ENCODE results near the gene PTGES3.
A peak's percentile ranks its signal among the peaks of the same experiment; 100 is the strongest.

The PTGES3 gene

GRCh38 chr12:56645717-56646446, 42.2 kb downstream of the PTGES3 start, which contains the start of gene ATP5F1B:
TSS of gene ATP5F1B (minus strand) at chr12:56645984. CDS start at chr12:56645963, 21 bp downstream.
- TF ChIP-seq CTCF (conservative IDR thresholded peaks at IDR 0.05; ENCODE audit: low read length) = no peak
- H3K4me3 ChIP-seq (ENCODE audit: low read length) = peak within 1 kb of the TSS; percentile 98
- DNase-seq (ENCODE audit: low read depth) = peak; percentile 100

GRCh38 chr12:56645201-56645716, 42.8 kb downstream of the PTGES3 start:
- peak overlapping the region; percentile 98 for H3K4me3 ChIP-seq (ENCODE audit: low read length)
- no peak for TF ChIP-seq CTCF (conservative IDR thresholded peaks at IDR 0.05; ENCODE audit: low read length)
- DNase-seq (ENCODE audit: low read depth) = no peak

GRCh38 chr12:56644654-56645053, 43.4 kb downstream of the PTGES3 start:
- DNase-seq (ENCODE audit: low read depth) = no peak
- peak overlapping the region; percentile 98 for H3K4me3 ChIP-seq (ENCODE audit: low read length)
- no peak for TF ChIP-seq CTCF (conservative IDR thresholded peaks at IDR 0.05; ENCODE audit: low read length)

- no peak for TF ChIP-seq CTCF (conservative IDR thresholded peaks at IDR 0.05; ENCODE audit: low read length)
- H3K4me3 ChIP-seq (ENCODE audit: low read length) = no peak overlapping the region
These were observed 46.9 kb downstream of the PTGES3 start for GRCh38 chr12:56641219-56641618.

GRCh38 chr12:56637621-56638020, 50.5 kb downstream of the PTGES3 start:
- H3K4me3 ChIP-seq (ENCODE audit: low read length) = no peak overlapping the region
- no peak for TF ChIP-seq CTCF (conservative IDR thresholded peaks at IDR 0.05; ENCODE audit: low read length)
- DNase-seq (ENCODE audit: low read depth) = no peak

More at GRCh38 chr12:56641219-56641618, 46.9 kb downstream of the PTGES3 start:
- DNase-seq (ENCODE audit: low read depth) = no peak

DNA sequence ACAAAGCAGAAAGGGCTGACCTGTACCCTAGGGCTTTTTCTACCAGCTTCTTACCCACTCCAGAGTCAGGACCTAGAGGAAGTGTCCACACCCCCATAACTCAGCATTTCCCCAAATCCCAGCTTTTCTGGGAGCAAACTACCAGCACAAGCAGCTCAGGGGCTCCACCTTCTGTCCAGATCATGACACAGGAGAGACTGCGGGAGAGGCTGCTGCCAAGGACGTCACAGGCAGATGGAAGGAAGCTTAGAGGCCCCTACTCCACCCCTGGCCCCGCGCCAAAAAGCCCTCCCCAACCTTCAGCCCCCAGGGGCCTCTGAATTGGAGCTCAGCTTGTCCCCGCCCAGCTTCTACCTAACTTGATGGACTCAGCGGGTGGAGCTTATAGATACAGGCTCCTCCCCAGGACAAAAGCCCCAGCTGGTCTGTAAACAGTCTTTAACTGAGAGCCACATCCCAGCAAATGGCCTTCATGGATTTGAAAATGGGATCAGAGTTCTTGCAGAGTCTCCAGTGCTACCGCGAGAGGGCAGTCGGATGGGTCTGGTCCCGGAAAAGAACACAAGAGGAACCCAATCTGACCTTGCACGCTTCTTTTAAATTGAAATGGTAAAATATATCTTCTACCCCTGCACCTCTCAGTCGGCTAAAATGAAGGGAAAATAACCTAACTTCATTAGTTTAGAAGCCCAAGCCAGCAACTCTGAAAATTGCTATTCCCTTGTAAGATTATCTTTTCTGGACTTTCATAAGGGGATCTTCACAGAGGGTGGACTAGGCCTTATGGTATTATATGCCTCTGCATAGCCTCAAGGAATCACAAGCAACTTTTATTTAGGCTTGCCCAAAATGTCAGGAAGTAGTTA, 51.2 kb downstream of the PTGES3 start:
- peak; percentile 86 for TF ChIP-seq CTCF (conservative IDR thresholded peaks at IDR 0.05; ENCODE audit: low read length)
- DNase-seq (ENCODE audit: low read depth) = peak; percentile 100
- H3K4me3 ChIP-seq (ENCODE audit: low read length) = peak overlapping the region; percentile 94

All from AG10803 (cell line).